ENCODE data around the gene PARN. TPM values are rescaled to one million over a fixed set of nuclear protein-coding genes. Genes with fewer than 3 reads are reported as not detected.

The PARN gene
- total RNA-seq, 2 experiments from 2014 or later = 41.4 to 43.0 TPM

DNA sequence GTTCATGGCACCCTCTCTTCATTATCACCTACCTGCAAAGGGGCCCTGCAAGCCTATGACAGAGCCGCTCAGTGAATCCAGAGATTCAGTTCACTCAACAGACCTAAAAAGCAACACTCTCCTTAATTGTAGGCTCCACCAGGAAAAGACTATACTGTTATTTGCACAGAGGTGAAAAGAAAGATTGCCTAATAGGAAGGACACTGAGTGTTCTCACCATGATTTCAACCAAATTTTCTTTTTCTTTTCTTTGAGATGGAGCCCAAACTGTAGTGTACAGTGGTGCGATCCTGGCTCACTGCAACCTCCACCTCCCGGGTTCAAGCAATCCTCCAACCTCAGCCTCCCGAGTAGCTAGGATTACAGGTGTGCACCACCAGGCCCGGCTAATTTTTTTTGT, 104.5 kb downstream of the PARN start:
- no peaks in the 10 kb centered on the region for H3K27me3 Mint-ChIP-seq
- CTCF ChIA-PET = no interaction called here
- POLR2A ChIA-PET = no interaction called here
- no peak overlapping the region for H3K27ac Mint-ChIP-seq
- DNase-seq = no peak
- no peaks in the 10 kb centered on the region for H3K4me1 Mint-ChIP-seq
- no peaks in the 10 kb centered on the region for H3K36me3 Mint-ChIP-seq (ENCODE audit: low read depth)
- H3K4me3 Mint-ChIP-seq = no peak overlapping the region
- H3K9me3 Mint-ChIP-seq = no peaks in the 10 kb centered on the region

DNA sequence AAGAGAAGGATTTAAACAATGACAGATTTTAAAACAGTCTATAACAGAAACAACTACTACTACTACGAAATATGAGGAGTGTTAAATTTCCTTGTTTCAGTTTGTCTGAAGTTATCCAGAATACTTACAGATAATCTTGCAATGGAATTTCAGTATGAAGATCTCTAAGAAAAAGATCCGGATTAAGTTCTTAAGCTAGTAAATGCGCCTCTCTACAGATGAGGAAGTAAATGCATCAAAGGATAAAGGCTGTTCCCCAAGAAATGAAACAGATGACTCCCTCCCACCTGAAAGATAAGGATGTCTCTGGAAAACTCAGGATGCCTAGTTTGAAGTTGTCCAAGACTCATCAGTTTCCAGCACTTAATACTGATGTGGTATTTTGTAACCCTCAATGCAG, 105.1 kb downstream of the PARN start:
- no peaks in the 10 kb centered on the region for H3K36me3 Mint-ChIP-seq (ENCODE audit: low read depth)
- no peaks in the 10 kb centered on the region for H3K4me1 Mint-ChIP-seq
- H3K9me3 Mint-ChIP-seq = no peaks in the 10 kb centered on the region
- H3K27ac Mint-ChIP-seq = no peak overlapping the region
- no peak for DNase-seq
- ChIA-PET CTCF (no interaction called here), POLR2A (no interaction called here)
- H3K4me3 Mint-ChIP-seq = no peak overlapping the region
- no peaks in the 10 kb centered on the region for H3K27me3 Mint-ChIP-seq

DNA sequence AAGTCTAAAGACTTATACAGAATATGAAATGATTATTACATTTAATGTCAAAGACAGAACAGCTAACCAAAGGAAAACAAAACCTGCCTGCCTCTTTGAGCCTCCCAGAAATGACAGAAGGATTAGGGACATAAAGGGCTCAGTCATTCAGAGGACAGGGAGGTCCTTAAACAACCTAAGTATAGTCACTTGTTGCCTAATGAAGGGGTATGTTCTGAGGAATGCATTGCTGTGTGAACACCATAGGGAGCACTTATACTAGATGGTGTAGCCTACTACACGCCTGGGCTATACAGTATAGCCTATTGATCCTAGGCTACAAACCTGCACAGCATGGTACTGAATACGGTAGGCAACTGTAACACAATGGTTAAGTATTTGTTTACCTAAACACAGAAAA, 106.4 kb downstream of the PARN start:
- H3K9me3 Mint-ChIP-seq = no peaks in the 10 kb centered on the region
- no peaks in the 10 kb centered on the region for H3K36me3 Mint-ChIP-seq (ENCODE audit: low read depth)
- H3K4me1 Mint-ChIP-seq = no peaks in the 10 kb centered on the region
- no peaks in the 10 kb centered on the region for H3K27me3 Mint-ChIP-seq
- ChIA-PET CTCF (no interaction called here), POLR2A (no interaction called here)
- no peak overlapping the region for H3K4me3 Mint-ChIP-seq
- no peak for DNase-seq
- H3K27ac Mint-ChIP-seq = no peak overlapping the region

DNA sequence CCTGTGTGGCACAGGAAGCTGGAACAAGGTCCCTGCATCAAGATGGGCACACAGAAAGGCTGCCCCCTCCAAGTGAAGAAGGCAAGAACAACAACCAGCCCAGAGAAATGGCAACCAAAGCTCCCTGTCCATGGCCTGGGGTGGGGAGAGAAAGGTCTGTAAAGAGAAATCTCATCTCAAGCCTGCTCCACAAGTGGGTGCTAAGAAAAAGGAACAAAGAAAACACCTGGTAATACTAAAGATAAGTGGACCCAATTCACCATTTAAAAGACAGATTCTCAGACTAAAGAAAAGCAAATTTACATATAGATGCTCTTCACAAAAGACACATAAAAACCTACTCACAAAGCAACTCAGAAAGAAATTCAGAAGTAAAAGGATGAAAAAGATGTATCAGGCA, 107.4 kb downstream of the PARN start:
- no peaks in the 10 kb centered on the region for H3K4me1 Mint-ChIP-seq
- no peak overlapping the region for H3K4me3 Mint-ChIP-seq
- H3K36me3 Mint-ChIP-seq (ENCODE audit: low read depth) = no peaks in the 10 kb centered on the region
- DNase-seq = no peak
- H3K27ac Mint-ChIP-seq = no peak overlapping the region
- no peaks in the 10 kb centered on the region for H3K27me3 Mint-ChIP-seq
- ChIA-PET POLR2A (no interaction called here), CTCF (interaction anchor here (1.2 kb wide), 1 partner anchor 273 kb away, joined by 3 read pairs; no protein-coding TSS in a partner anchor)
- no peaks in the 10 kb centered on the region for H3K9me3 Mint-ChIP-seq

DNA sequence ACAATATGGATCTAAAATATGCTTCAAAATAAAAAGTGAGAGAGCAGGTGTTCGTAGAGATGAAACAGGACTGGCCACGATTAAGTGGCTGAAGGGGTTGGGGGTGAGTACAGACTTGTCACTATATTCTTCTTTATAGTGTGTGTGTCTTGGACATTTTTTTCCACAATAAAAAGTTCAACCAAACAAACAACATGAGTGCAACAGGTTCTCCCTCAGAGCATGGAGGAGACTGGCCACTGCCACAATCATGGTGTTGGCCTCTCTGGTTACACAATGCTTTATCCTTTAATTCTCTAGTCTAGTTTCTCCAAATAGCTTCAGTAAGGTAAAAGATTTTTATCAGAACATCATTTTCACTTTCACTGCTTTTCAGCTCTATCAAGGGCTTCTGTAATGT, 109.3 kb downstream of the PARN start:
- ChIA-PET POLR2A (no interaction called here), CTCF (no interaction called here)
- H3K4me1 Mint-ChIP-seq = no peaks in the 10 kb centered on the region
- H3K4me3 Mint-ChIP-seq = no peak overlapping the region
- no peak for DNase-seq
- no peak overlapping the region for H3K27ac Mint-ChIP-seq
- no peaks in the 10 kb centered on the region for H3K27me3 Mint-ChIP-seq
- H3K9me3 Mint-ChIP-seq = no peaks in the 10 kb centered on the region
- H3K36me3 Mint-ChIP-seq (ENCODE audit: low read depth) = no peaks in the 10 kb centered on the region

DNA sequence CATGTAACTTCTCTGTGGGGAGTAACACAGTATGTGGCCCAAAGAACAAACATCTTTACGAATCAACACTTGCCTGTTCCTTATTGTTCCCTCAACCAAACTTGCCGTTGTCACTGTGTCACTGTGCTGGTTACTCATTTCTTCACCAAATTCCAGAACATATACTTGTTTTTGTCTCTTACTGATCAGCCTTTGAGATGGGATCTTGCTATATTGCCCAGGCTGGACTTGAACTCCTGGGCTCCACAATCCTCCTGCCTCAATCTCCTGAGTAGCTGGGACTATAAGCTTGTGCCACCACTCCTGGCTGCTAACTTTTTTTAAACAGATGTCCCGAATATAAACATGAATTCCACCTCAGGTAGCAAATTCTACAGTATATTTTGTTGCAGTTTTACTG, 115.1 kb downstream of the PARN start:
- CTCF ChIA-PET = no interaction called here
- H3K27me3 Mint-ChIP-seq = no peaks in the 10 kb centered on the region

DNA sequence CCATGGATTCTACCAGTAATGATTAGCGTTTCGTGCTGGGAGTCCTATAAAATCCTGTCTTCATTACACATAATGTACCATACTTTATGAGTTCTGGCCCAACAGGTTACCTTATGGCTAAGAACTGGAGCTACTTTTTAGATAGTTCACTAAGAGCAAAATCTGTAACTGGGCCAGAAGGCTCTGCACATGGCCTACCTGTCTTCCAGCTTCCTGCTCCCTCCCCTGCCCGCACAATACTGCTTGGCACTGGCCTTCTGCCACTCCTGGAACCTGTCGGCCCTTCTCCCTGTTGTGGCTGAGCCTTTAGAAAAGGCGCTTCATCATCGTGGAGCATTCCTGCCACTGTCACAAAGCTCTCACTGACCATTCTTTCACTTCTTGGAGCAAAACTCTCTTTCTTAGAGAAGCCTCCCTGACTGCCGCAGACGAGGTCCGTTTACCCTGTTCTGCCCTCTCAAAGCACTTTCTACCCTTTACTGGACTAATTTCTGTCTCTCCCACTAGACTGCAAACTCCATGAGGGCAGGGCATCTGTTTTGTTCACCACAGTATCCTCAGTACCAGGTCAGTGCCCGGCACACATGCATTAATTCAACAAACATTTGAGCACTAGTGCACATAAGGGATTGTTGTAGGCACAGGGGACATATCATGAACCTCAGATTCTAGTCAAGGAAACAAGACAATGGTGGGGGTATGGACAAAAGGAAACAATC, 116.5 kb downstream of the PARN start:
- H3K27ac Mint-ChIP-seq = no peak overlapping the region
- H3K4me1 Mint-ChIP-seq = peaks cover 2% of the 10 kb centered on the region
- H3K4me3 Mint-ChIP-seq = no peak overlapping the region
- POLR2A ChIA-PET = interaction anchor here (1.3 kb wide), 1 partner anchor 11 kb away, joined by 3 read pairs; no protein-coding TSS in a partner anchor
- H3K36me3 Mint-ChIP-seq (ENCODE audit: low read depth) = no peaks in the 10 kb centered on the region
- CTCF ChIA-PET = no interaction called here
- H3K9me3 Mint-ChIP-seq = no peaks in the 10 kb centered on the region
- DNase-seq = no peak
- no peaks in the 10 kb centered on the region for H3K27me3 Mint-ChIP-seq

More for the DNA sequence above, 115.1 kb downstream of the PARN start:
- POLR2A ChIA-PET = no interaction called here
- Mint-ChIP-seq H3K9me3 (no peaks in the 10 kb centered on the region), H3K36me3 (ENCODE audit: low read depth) (no peaks in the 10 kb centered on the region), H3K4me3 (no peak overlapping the region), H3K27ac (no peak overlapping the region), H3K4me1 (no peaks in the 10 kb centered on the region)
- no peak for DNase-seq

DNA sequence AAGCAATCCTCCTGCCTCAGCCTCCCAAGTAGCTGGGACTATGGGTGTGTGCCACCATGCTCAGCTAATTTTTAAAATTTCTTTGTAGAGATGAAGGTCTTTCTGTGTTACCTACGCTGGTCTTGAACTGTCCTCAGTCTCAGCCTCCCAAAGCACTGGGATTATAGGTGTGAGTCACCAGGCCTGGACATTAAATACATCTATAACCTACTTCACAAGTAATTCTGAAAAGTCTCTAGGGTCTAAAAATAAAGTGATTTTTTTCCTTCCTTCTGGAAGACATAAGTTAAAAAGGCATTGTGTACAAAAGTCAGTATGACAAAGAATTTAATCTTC, 118.3 kb downstream of the PARN start:
- peaks cover 2% of the 10 kb centered on the region for H3K4me1 Mint-ChIP-seq
- ChIA-PET CTCF (no interaction called here), POLR2A (interaction anchor here (0.6 kb wide), 1 partner anchor 64 kb away, joined by 5 read pairs; no protein-coding TSS in a partner anchor)
- no peaks in the 10 kb centered on the region for H3K36me3 Mint-ChIP-seq (ENCODE audit: low read depth)
- no peaks in the 10 kb centered on the region for H3K27me3 Mint-ChIP-seq
- H3K9me3 Mint-ChIP-seq = no peaks in the 10 kb centered on the region
- H3K27ac Mint-ChIP-seq = no peak overlapping the region
- DNase-seq = no peak
- no peak overlapping the region for H3K4me3 Mint-ChIP-seq

DNA sequence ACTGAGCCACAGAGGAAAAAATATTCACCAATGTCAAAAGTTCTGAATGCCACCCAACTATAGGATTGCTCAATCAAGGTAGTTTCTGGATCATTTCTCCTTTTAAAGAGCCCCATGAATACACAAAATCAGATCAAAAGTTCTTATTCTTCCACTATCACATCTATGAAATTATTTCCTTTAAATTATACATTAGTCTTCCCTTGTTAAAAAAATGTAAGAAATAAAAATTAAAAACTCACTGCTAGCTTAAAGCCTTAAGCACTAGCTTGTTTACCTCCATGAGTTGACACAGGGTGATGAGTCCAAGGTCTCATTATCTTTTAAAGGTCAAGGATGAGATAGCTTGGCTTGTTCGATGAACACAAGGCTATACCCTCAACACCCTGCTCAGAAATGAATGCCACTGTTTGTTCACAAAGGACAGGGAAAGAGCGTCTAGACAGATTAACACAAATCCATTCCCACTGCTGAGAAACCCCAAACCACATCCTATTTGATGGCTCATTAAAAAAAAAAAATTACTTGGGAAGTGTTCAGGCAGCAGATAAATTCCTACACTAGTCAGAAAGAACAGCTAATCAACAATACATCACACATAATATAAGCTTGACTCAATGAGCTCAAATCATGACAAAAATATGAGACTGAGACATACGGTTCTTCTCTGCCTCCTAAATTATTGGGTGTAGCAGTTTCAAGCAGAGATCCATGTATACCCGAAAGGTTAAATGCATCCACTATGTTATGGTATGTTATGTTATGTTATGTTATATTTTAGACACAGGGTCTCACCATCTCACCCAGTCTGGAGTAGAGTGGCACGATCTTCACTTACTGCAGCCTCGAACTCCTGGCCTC, 118.9 kb downstream of the PARN start:
- Mint-ChIP-seq H3K9me3 (no peaks in the 10 kb centered on the region), H3K27ac (no peak overlapping the region), H3K4me1 (peaks cover 2% of the 10 kb centered on the region), H3K4me3 (no peak overlapping the region), H3K27me3 (no peaks in the 10 kb centered on the region), H3K36me3 (ENCODE audit: low read depth) (no peaks in the 10 kb centered on the region)
- ChIA-PET CTCF (no interaction called here), POLR2A (interaction anchor here (0.6 kb wide), 1 partner anchor 64 kb away, joined by 5 read pairs; no protein-coding TSS in a partner anchor)
- DNase-seq = no peak

DNA sequence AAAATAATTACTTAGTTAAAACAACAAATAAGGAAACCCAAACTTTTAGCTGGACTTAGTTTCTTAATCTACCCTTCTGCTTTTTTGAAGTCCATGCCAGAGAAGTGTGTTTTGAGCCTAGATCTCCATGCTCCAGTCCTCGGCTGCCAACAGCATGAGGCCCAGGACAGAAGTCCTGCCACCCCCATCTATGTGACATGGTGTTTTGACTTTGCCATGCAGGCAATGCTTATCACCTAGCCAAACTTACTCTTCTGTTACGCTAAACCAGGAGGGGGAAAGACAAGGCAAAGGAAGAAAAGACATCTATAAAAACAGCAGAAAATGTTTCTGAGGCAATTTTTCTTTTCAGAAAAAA, 119.5 kb downstream of the PARN start:
- POLR2A ChIA-PET = no interaction called here
- CTCF ChIA-PET = no interaction called here

DNA sequence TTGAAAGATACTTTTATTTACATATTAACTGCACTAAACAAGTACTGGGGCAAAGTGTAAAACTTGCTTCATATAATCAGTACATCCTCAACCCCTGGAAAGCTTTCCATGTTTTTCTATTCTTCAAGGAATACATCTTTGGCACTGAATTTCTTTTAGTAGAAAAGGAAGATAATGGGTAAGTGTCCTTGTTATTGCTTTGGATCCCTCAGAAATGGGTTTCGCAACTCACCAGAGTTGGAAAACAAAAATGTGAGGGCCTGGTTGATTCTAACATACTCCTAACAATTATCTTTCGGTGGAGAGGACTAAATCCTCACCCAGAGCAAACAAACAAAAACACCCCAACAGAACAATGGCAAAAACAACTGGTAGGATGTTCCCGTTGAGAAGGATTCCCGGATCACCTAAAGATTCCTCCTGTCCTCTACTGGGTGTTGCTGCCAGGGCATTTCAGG, 120.4 kb downstream of the PARN start:
- DNase-seq = no peak
- POLR2A ChIA-PET = no interaction called here
- H3K27me3 Mint-ChIP-seq = no peaks in the 10 kb centered on the region
- CTCF ChIA-PET = no interaction called here
- no peaks in the 10 kb centered on the region for H3K36me3 Mint-ChIP-seq (ENCODE audit: low read depth)
- H3K4me1 Mint-ChIP-seq = peaks cover 7% of the 10 kb centered on the region
- H3K4me3 Mint-ChIP-seq = no peak overlapping the region
- no peak overlapping the region for H3K27ac Mint-ChIP-seq
- no peaks in the 10 kb centered on the region for H3K9me3 Mint-ChIP-seq

More for the DNA sequence above, 119.5 kb downstream of the PARN start:
- H3K4me3 Mint-ChIP-seq = no peak overlapping the region
- no peak for DNase-seq
- peaks cover 6% of the 10 kb centered on the region for H3K4me1 Mint-ChIP-seq
- H3K9me3 Mint-ChIP-seq = no peaks in the 10 kb centered on the region
- no peaks in the 10 kb centered on the region for H3K36me3 Mint-ChIP-seq (ENCODE audit: low read depth)
- no peaks in the 10 kb centered on the region for H3K27me3 Mint-ChIP-seq
- H3K27ac Mint-ChIP-seq = no peak overlapping the region

DNA sequence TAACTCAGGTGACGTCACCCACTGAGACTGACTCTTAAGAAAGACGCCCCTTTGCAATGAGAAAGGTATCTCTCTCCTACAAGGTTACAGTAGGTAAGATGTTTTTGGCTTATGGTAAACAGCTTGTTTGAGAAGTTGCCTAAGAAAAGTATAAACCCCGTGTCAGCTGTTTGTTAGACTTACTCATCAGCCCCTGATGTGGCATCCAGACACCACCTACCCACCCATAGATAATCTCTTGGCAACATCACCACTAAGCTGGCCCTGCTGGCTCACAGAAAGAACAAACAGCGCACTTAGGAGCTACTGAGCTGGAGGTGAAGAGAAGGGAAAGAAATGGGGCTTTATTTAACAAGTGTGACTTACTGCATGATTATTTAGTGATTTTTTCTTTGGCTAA, 121.0 kb downstream of the PARN start:
- CTCF ChIA-PET = no interaction called here
- H3K9me3 Mint-ChIP-seq = no peaks in the 10 kb centered on the region

DNA sequence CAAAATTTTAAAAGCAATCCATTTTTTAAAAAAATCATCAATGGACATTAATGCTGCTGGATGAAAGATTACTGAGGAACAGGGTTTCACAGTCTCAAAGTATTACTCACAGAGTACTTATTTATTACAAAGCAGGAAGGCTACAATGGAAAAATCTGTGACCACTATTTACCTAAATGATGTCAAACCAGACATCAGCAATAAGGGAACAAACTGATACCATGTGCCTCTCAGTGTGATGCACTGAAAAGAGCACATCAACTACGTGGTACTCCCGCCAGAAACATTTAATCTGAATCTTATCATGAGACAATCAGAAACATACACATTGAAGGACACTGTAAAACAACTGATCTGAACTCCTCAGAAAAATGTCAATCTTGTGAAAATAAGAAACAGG, 124.2 kb downstream of the PARN start:
- POLR2A ChIA-PET = no interaction called here
- DNase-seq = no peak
- CTCF ChIA-PET = no interaction called here
- no peak overlapping the region for H3K4me3 Mint-ChIP-seq
- H3K27me3 Mint-ChIP-seq = no peaks in the 10 kb centered on the region
- no peaks in the 10 kb centered on the region for H3K9me3 Mint-ChIP-seq
- H3K4me1 Mint-ChIP-seq = peaks cover 33% of the 10 kb centered on the region
- H3K36me3 Mint-ChIP-seq (ENCODE audit: low read depth) = no peaks in the 10 kb centered on the region
- H3K27ac Mint-ChIP-seq = no peak overlapping the region

More for the DNA sequence above, 121.0 kb downstream of the PARN start:
- H3K36me3 Mint-ChIP-seq (ENCODE audit: low read depth) = no peaks in the 10 kb centered on the region
- POLR2A ChIA-PET = no interaction called here
- H3K27ac Mint-ChIP-seq = no peak overlapping the region
- no peaks in the 10 kb centered on the region for H3K27me3 Mint-ChIP-seq
- H3K4me1 Mint-ChIP-seq = peaks cover 9% of the 10 kb centered on the region
- DNase-seq = no peak
- H3K4me3 Mint-ChIP-seq = no peak overlapping the region

Data from activated CD4-positive, alpha-beta memory T cell treated with anti-CD3 and anti-CD28 coated beads, Interleukin-2, amount 10 ng/mL, durations not matched to agents 7 days and 5 days (primary cell).